H1 (cell line): Measurements from ENCODE around the gene COL4A4. TPM values are rescaled to one million over a fixed set of nuclear protein-coding genes. Genes with fewer than 3 reads are reported as not detected.

ENCODE experiments used
- CTCF ChIA-PET: fragments of 300-600 bp; sonication (Branson Sonifier 250); formaldehyde crosslinking; loops from one replicate; lab custom pipeline; 2021; ENCODE audit not compliant: partially characterized antibody; lab: Charles Lee
- POLR2A ChIA-PET: fragments of 300-600 bp; sonication (Branson Sonifier 250); formaldehyde crosslinking; loops from one replicate; lab custom pipeline; 2021; ENCODE audit warnings: inconsistent platforms; ENCODE audit not compliant: partially characterized antibody; lab: Charles Lee
- DNase-seq, 2 experiments: peaks; one replicate each; pipeline versions ENCODE4 v3.0.0 to v3.0.0-alpha.2; 2010 to 2022; ENCODE audit warnings: low spot score in 2 of 2, low read depth in 1 of 2, mixed read lengths in 1 of 2
- FAIRE-seq: peaks from 2 replicates; lab custom pipeline; 2011; peaks lifted over from hg19 to GRCh38; lab: Jason Lieb, UNC
- H2AFZ ChIP-seq: 2 replicates; pipeline ENCODE4 v1.8.1; 2012; ENCODE audit warnings: low read length, inconsistent platforms
- H2AK5ac ChIP-seq: 2 replicates; pipeline ENCODE4 v1.6.1; 2013; ENCODE audit warnings: low read depth, low read length
- H2BK120ac ChIP-seq: replicated peaks from 2 replicates; pipeline ENCODE3; 2013; ENCODE audit warnings: low read depth, low read length, inconsistent platforms
- H2BK12ac ChIP-seq: 2 replicates; pipeline ENCODE4 v1.6.1; 2013; ENCODE audit warnings: low read depth, low read length
- H2BK15ac ChIP-seq: 2 replicates; pipeline ENCODE4 v1.6.1; 2013; ENCODE audit warnings: low read length
- H2BK20ac ChIP-seq: 2 replicates; pipeline ENCODE4 v1.6.1; 2013; ENCODE audit warnings: low read length
- H2BK5ac ChIP-seq: 2 replicates; pipeline ENCODE4 v1.6.1; 2013; ENCODE audit warnings: low read depth, low read length
- H3K14ac ChIP-seq: 2 replicates; pipeline ENCODE4 v1.6.1; 2013; ENCODE audit warnings: inconsistent platforms; ENCODE audit not compliant: insufficient read length
- H3K18ac ChIP-seq: 2 replicates; pipeline ENCODE4 v1.6.1; 2013; ENCODE audit warnings: low read length; ENCODE audit errors: extremely low read depth
- H3K23ac ChIP-seq: 2 replicates; pipeline ENCODE4 v1.6.1; 2013; ENCODE audit warnings: inconsistent platforms; ENCODE audit not compliant: insufficient read length
- H3K23me2 ChIP-seq: 2 replicates; pipeline ENCODE4 v1.6.1; 2013; ENCODE audit warnings: low read depth, low read length
- H3K27ac ChIP-seq: 2 replicates; pipeline ENCODE4 v1.6.1; 2011; ENCODE audit warnings: low read depth, low read length, inconsistent platforms
- H3K27me3 ChIP-seq, 4 experiments: replicated peaks in 1 of 4; 1 replicate in 1 of 4; 2 replicates in 3 of 4; pipeline versions ENCODE4 v1.6.1 to v1.8.1; 2011 to 2013; ENCODE audit warnings: low read length in 3 of 4, mild to moderate bottlenecking in 3 of 4, inconsistent platforms in 2 of 4, mixed read lengths in 2 of 4, moderate library complexity in 1 of 4; ENCODE audit not compliant: control insufficient read depth in 3 of 4, insufficient read depth in 3 of 4; ENCODE audit errors: extremely low read depth in 1 of 4
- H3K36me3 ChIP-seq, 4 experiments: 2 replicates each; pipeline versions ENCODE4 v1.6.1 to v1.8.1; 2011 to 2013; ENCODE audit warnings: mild to moderate bottlenecking in 4 of 4, low read length in 3 of 4, moderate library complexity in 2 of 4, control low read depth in 1 of 4, inconsistent platforms in 1 of 4; ENCODE audit not compliant: insufficient read depth in 4 of 4, control insufficient read depth in 2 of 4
- H3K4ac ChIP-seq: replicated peaks from 2 replicates; pipeline ENCODE3; 2013; ENCODE audit warnings: low read length, low read depth, mixed read lengths, inconsistent platforms; ENCODE audit not compliant: insufficient read length
- H3K4me1 ChIP-seq, 4 experiments: replicated peaks in 1 of 4; 1 replicate in 1 of 4; 2 replicates in 3 of 4; pipeline versions ENCODE4 v1.6.1 to v1.8.1; 2011 to 2013; ENCODE audit warnings: low read length in 3 of 4, inconsistent platforms in 2 of 4, mixed read lengths in 1 of 4; ENCODE audit not compliant: insufficient read depth in 4 of 4, control insufficient read depth in 3 of 4
- H3K4me2 ChIP-seq, 2 experiments: 2 replicates each; pipeline versions ENCODE4 v1.6.1 to v1.8.1; 2011 to 2013; ENCODE audit warnings: low read depth in 2 of 2, low read length in 2 of 2, control low read depth in 1 of 2, inconsistent platforms in 1 of 2, mild to moderate bottlenecking in 1 of 2; ENCODE audit not compliant: insufficient read depth in 1 of 2
- H3K4me3 ChIP-seq, 4 experiments: fragments of 200-600, 300-600 bp in 1 of 4; sonication (generic), shearing (Covaris generic), sonication (Bioruptor Twin) in 1 of 4; 2 replicates each; pipeline versions ENCODE4 v1.5.1 to v1.8.1; 2011 to 2016; ENCODE audit warnings: low read length in 4 of 4, low read depth in 3 of 4, control low read depth in 2 of 4, inconsistent platforms in 2 of 4, mild to moderate bottlenecking in 2 of 4, mixed read lengths in 1 of 4, moderate library complexity in 1 of 4; ENCODE audit not compliant: insufficient read depth in 2 of 4; ENCODE audit errors: extremely low read depth in 1 of 4
- H3K56ac ChIP-seq: replicated peaks from 2 replicates; pipeline ENCODE3; 2013; ENCODE audit warnings: low read depth, mild to moderate bottlenecking, mixed read lengths, low read length, inconsistent platforms; ENCODE audit not compliant: insufficient read length
- H3K79me1 ChIP-seq: 2 replicates; pipeline ENCODE4 v1.6.1; 2013; ENCODE audit warnings: low read depth, low read length, control low read depth
- H3K79me2 ChIP-seq, 2 experiments: 2 replicates each; pipeline versions ENCODE4 v1.6.1 to v1.8.1; 2012 to 2013; ENCODE audit warnings: low read length in 2 of 2, mild to moderate bottlenecking in 2 of 2, inconsistent platforms in 1 of 2; ENCODE audit not compliant: insufficient read depth in 2 of 2, control insufficient read depth in 1 of 2
- H3K9ac ChIP-seq, 4 experiments: replicated peaks in 1 of 4; 1 replicate in 1 of 4; 2 replicates in 3 of 4; pipeline versions ENCODE4 v1.6.1 to v1.8.1; 2011 to 2013; ENCODE audit warnings: low read depth in 3 of 4, low read length in 3 of 4, control low read depth in 2 of 4, mild to moderate bottlenecking in 2 of 4, moderate library complexity in 2 of 4, inconsistent platforms in 1 of 4; ENCODE audit errors: extremely low read depth in 1 of 4
- H3K9me3 ChIP-seq, 2 experiments: 2 replicates each; pipeline versions ENCODE4 v1.6.1 to v1.8.1; 2012 to 2013; ENCODE audit warnings: mild to moderate bottlenecking in 2 of 2, moderate library complexity in 2 of 2, control low read depth in 1 of 2, inconsistent platforms in 1 of 2, low read depth in 1 of 2, low read length in 1 of 2, mixed read lengths in 1 of 2; ENCODE audit not compliant: insufficient read depth in 2 of 2
- H4K20me1 ChIP-seq, 2 experiments: replicated peaks in 1 of 2; 2 replicates each; pipeline versions ENCODE3 to v1.8.1; 2011 to 2013; ENCODE audit warnings: inconsistent platforms in 2 of 2, low read length in 2 of 2, mild to moderate bottlenecking in 1 of 2; ENCODE audit not compliant: insufficient read depth in 2 of 2, control insufficient read depth in 1 of 2
- H4K5ac ChIP-seq: 2 replicates; pipeline ENCODE4 v1.6.1; 2013; ENCODE audit warnings: low read length, low read depth, mixed read lengths, inconsistent platforms; ENCODE audit not compliant: insufficient read length
- H4K8ac ChIP-seq: 2 replicates; pipeline ENCODE4 v1.8.0; 2013; ENCODE audit warnings: mild to moderate bottlenecking, moderate library complexity, low read length, inconsistent platforms; ENCODE audit not compliant: insufficient read depth; ENCODE audit errors: extremely low read depth
- H4K91ac ChIP-seq: replicated peaks from 2 replicates; pipeline ENCODE3; 2013; ENCODE audit warnings: low read length, mixed read lengths, inconsistent platforms; ENCODE audit not compliant: insufficient read length
- BACH1 ChIP-seq: IDR thresholded peaks from 2 replicates; pipeline ENCODE4 v1.6.1; 2012; ENCODE audit warnings: low read length, improper control_type of control experiment
- CREB1 ChIP-seq: IDR thresholded peaks from 2 replicates; pipeline ENCODE4 v1.6.1; 2012; ENCODE audit warnings: inconsistent platforms
- E2F6 ChIP-seq: IDR thresholded peaks from 2 replicates; pipeline ENCODE4 v1.6.1; 2012; ENCODE audit warnings: inconsistent platforms
- GABPA ChIP-seq: IDR thresholded peaks from 2 replicates; pipeline ENCODE4 v1.6.1; 2011; ENCODE audit warnings: mild to moderate bottlenecking, low read length, moderate library complexity, borderline replicate concordance; ENCODE audit not compliant: insufficient read depth
- HDAC6 ChIP-seq: IDR thresholded peaks from one replicate; pipeline ENCODE4 v1.7.1; 2012; ENCODE audit warnings: low read depth, mild to moderate bottlenecking, inconsistent platforms, low read length, moderate library complexity
- JUND ChIP-seq: IDR thresholded peaks from 2 replicates; pipeline ENCODE4 v1.6.1; 2011; ENCODE audit warnings: mild to moderate bottlenecking, improper control_type of control experiment, low read length
- KDM1A ChIP-seq: fragments of 200-600, 300-600 bp; sonication (generic); IDR thresholded peaks from 2 replicates; pipeline ENCODE4 v1.7.1; 2016; ENCODE audit warnings: mild to moderate bottlenecking, low read length, borderline replicate concordance
- KDM4A ChIP-seq: IDR thresholded peaks from one replicate; pipeline ENCODE4 v1.7.1; 2012; ENCODE audit warnings: low read depth, mild to moderate bottlenecking, moderate library complexity, low read length, inconsistent platforms; ENCODE audit not compliant: severe bottlenecking
- PHF8 ChIP-seq: fragments of 200-600 bp; sonication (generic); conservative IDR thresholded peaks from 2 replicates; pipeline ENCODE4 v1.7.1; 2012; ENCODE audit warnings: low read depth, mild to moderate bottlenecking, inconsistent platforms, low read length, moderate library complexity
- RAD21 ChIP-seq, 2 experiments: IDR thresholded peaks in 1 of 2; conservative IDR thresholded peaks in 1 of 2; 2 replicates each; pipeline ENCODE4 v1.6.1; 2011; ENCODE audit warnings: low read depth in 2 of 2, low read length in 2 of 2, improper control_type of control experiment in 1 of 2, inconsistent platforms in 1 of 2, mild to moderate bottlenecking in 1 of 2, moderate library complexity in 1 of 2
- RBBP5 ChIP-seq: IDR thresholded peaks from 2 replicates; pipeline ENCODE4 v1.7.1; 2012; ENCODE audit warnings: low read depth, mild to moderate bottlenecking, inconsistent platforms, low read length, moderate library complexity, borderline replicate concordance
- RXRA ChIP-seq: IDR thresholded peaks from 2 replicates; pipeline ENCODE4 v1.6.1; 2011; ENCODE audit warnings: low read depth, mild to moderate bottlenecking, low read length, moderate library complexity; ENCODE audit not compliant: insufficient read depth
- SUZ12 ChIP-seq: fragments of 200-600 bp; sonication (generic); IDR thresholded peaks from 2 replicates; pipeline ENCODE4 v1.6.1; 2012; ENCODE audit warnings: mild to moderate bottlenecking, inconsistent platforms, low read length, moderate library complexity, mixed read lengths
- WGBS, 2 experiments: shearing (Covaris generic) in 1 of 2; methylation state at CpG; one replicate each; pipeline versions ENCODE4 v1.1.6 to v1.1.7; 2013 to 2015; ENCODE audit warnings: low lambda C conversion rate in 2 of 2, mixed read lengths in 2 of 2, inconsistent platforms in 1 of 2, low coverage in 1 of 2, missing lambda C conversion rate in 1 of 2; ENCODE audit not compliant: insufficient replicate concordance in 2 of 2, insufficient coverage in 1 of 2, insufficient read length in 1 of 2; ENCODE audit errors: extremely low coverage in 1 of 2, missing lambda C conversion rate in 1 of 2; 5-methylcytosine and 5-hydroxymethylcytosine counted together
- polyA plus RNA-seq, 7 experiments: library from polyadenylated mRNA; depleted of rRNA in 3 of 7; stranded (reverse) in 5 of 7; unstranded in 2 of 7; fragments of >200 nt in 5 of 7; fragments of 200-250 nt in 2 of 7; gene quantifications; 1 replicate in 5 of 7; 2 replicates in 1 of 7; 4 replicates in 1 of 7; pipeline versions ENCODE4 v1.2.1 to v1.2.3, GENCODE V29; 2011 to 2013; ENCODE audit warnings: missing spikeins in 2 of 7, mixed read lengths in 2 of 7
- total RNA-seq: library from RNA; stranded (reverse); fragmentation: NEBNext Ultra II Directional; extraction: Animal tissue kit (Norgen Biotek cat#: 25700); gene quantifications from 2 replicates; pipeline ENCODE4 v1.2.1, GENCODE V29; 2021

Gene COL4A4
- total and polyA plus RNA-seq, 2 of the 8 experiments (the other 6 are each of a cell fraction or from before 2014, with no cell fraction given) = 0.33 to 1.7 TPM

GRCh38 chr2:227099340-227099739, 64.7 kb downstream of the COL4A4 start:
- H3K36me3 ChIP-seq = no peaks in the 10 kb centered on the region
- no peak overlapping the region for H4K8ac ChIP-seq
- no peak overlapping the region for H2BK15ac ChIP-seq
- no peak overlapping the region for H3K18ac ChIP-seq
- TF ChIP-seq RBBP5 = no peak
- no peak for TF ChIP-seq KDM1A
- TF ChIP-seq CREB1 = no peak
- no peak for TF ChIP-seq RXRA
- no peak for TF ChIP-seq JUND
- no peak for TF ChIP-seq GABPA
- TF ChIP-seq HDAC6 = no peak
- no peak for TF ChIP-seq KDM4A
- no peak for TF ChIP-seq E2F6
- no peak for TF ChIP-seq SUZ12
- TF ChIP-seq PHF8 = no peak
- no peak for TF ChIP-seq RAD21 (IDR thresholded peaks at IDR 0.05 in 1 of 2, conservative IDR thresholded peaks at IDR 0.05 in 1 of 2; ENCODE audit: low read depth in 2 of 2, low read length in 2 of 2)
- TF ChIP-seq BACH1 = no peak
- no peak overlapping the region for H3K23ac ChIP-seq
- no peaks in the 10 kb centered on the region for H3K79me1 ChIP-seq
- POLR2A ChIA-PET = no interaction called here
- no peak for FAIRE-seq
- no peak overlapping the region for H2AFZ ChIP-seq
- no peak overlapping the region for H3K56ac ChIP-seq
- 91% methylated on average over 4 of the region's 4 CpGs; no CpG with 5 or more reads in 1 of the 2 experiments for WGBS, 2 experiments
- no peak overlapping the region for H2BK12ac ChIP-seq
- H4K20me1 ChIP-seq = no peaks in the 10 kb centered on the region
- H2BK20ac ChIP-seq = no peak overlapping the region
- H4K91ac ChIP-seq = no peak overlapping the region
- no peak overlapping the region for H3K9ac ChIP-seq
- no peak overlapping the region for H2BK5ac ChIP-seq
- no peaks in the 10 kb centered on the region for H3K23me2 ChIP-seq
- H3K9me3 ChIP-seq = no peaks in the 10 kb centered on the region
- no peak for DNase-seq
- CTCF ChIA-PET = interaction anchor here (1.4 kb wide), 1 partner anchor 66 kb away, joined by 3 read pairs; no protein-coding TSS in a partner anchor
- H3K14ac ChIP-seq = no peak overlapping the region
- H2AK5ac ChIP-seq = no peak overlapping the region
- H2BK120ac ChIP-seq = no peak overlapping the region
- H3K4ac ChIP-seq = no peak overlapping the region
- no peak overlapping the region for H4K5ac ChIP-seq
- H3K79me2 ChIP-seq = no peaks in the 10 kb centered on the region
- H3K4me3 ChIP-seq = no peak overlapping the region
- H3K27me3 ChIP-seq = no peaks in the 10 kb centered on the region
- no peak overlapping the region for H3K27ac ChIP-seq
- no peak overlapping the region for H3K4me2 ChIP-seq
- no peaks in the 10 kb centered on the region for H3K4me1 ChIP-seq
